Glutamatergic neuron (in vitro differentiated cells): ENCODE measurements around the gene PTGER2. TPM values are rescaled to one million over a fixed set of nuclear protein-coding genes. Genes with fewer than 3 reads are reported as not detected.

Experiments
- DNase-seq: peaks from one replicate; pipeline ENCODE4 v3.0.0; 2022
- H3K27ac Mint-ChIP-seq: one replicate; pipeline ENCODE4 v1.8.0; 2020; ENCODE audit warnings: mild to moderate bottlenecking, mixed read lengths, inconsistent platforms; ENCODE audit not compliant: unreplicated experiment
- H3K27me3 Mint-ChIP-seq: one replicate; pipeline ENCODE4 v1.8.0; 2020; ENCODE audit warnings: mild to moderate bottlenecking, moderate library complexity, mixed read lengths, inconsistent platforms; ENCODE audit not compliant: unreplicated experiment
- H3K36me3 Mint-ChIP-seq: one replicate; pipeline ENCODE4 v1.8.0; 2020; ENCODE audit warnings: mild to moderate bottlenecking, mixed read lengths, inconsistent platforms; ENCODE audit not compliant: unreplicated experiment
- H3K4me1 Mint-ChIP-seq: one replicate; pipeline ENCODE4 v1.8.0; 2020; ENCODE audit warnings: mild to moderate bottlenecking, low read depth, mixed read lengths, inconsistent platforms; ENCODE audit not compliant: unreplicated experiment
- H3K4me3 Mint-ChIP-seq: one replicate; pipeline ENCODE4 v1.8.0; 2020; ENCODE audit warnings: mild to moderate bottlenecking, mixed read lengths, inconsistent platforms; ENCODE audit not compliant: unreplicated experiment
- H3K9me3 Mint-ChIP-seq: one replicate; pipeline ENCODE4 v1.8.0; 2020; ENCODE audit warnings: mild to moderate bottlenecking, moderate library complexity, mixed read lengths, inconsistent platforms; ENCODE audit not compliant: unreplicated experiment
- CTCF ChIP-seq: fragments of 200-600 bp; sonication (generic); IDR thresholded peaks from one replicate; pipeline ENCODE4 v1.5.0; 2021; ENCODE audit not compliant: partially characterized antibody, unreplicated experiment
- total RNA-seq: library from RNA; stranded (reverse); fragmentation: NEBNext Ultra II Directional; extraction: Animal tissue kit (Norgen Biotek cat#: 25700); gene quantifications from one replicate; pipeline ENCODE4 v1.2.1, GENCODE V29; 2021; ENCODE audit not compliant: unreplicated experiment

PTGER2 gene
- total RNA-seq, 1 donor from 2014 or later = not detected

GRCh38 chr14:52283099-52283498 lies 31.0 kb upstream of the PTGER2 start:
- DNase-seq = no peak
- Mint-ChIP-seq H3K27ac (no peak overlapping the region), H3K4me1 (no peaks in the 10 kb centered on the region), H3K4me3 (no peak overlapping the region), H3K27me3 (no peaks in the 10 kb centered on the region), H3K36me3 (no peaks in the 10 kb centered on the region), H3K9me3 (no peaks in the 10 kb centered on the region)
- TF ChIP-seq CTCF = no peak

GRCh38 chr14:52286661-52287649 lies 27.2 kb upstream of the PTGER2 start:
- H3K4me1 Mint-ChIP-seq = no peaks in the 10 kb centered on the region
- no peaks in the 10 kb centered on the region for H3K27me3 Mint-ChIP-seq
- no peak for TF ChIP-seq CTCF
- H3K9me3 Mint-ChIP-seq = no peaks in the 10 kb centered on the region
- no peaks in the 10 kb centered on the region for H3K36me3 Mint-ChIP-seq
- H3K4me3 Mint-ChIP-seq = no peak overlapping the region
- H3K27ac Mint-ChIP-seq = no peak overlapping the region
- DNase-seq = no peak

DNA sequence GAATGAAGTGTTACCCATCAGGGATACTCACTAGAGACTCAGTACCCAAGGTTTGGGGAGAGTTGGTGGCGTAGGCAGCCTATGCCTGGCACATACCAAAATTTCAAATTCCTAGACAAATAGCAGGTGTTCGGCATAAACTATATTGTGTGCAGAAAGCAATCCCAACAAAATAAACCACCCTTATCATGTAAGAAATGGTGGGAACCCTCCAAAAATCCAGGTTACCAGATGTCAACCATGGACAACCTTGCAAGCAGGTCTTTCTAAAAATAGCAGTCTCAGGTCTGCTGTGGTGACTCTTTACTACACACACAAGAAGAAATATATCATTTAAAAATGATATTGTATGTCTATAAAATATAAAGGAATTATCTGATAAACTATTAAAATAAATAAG lies 17.7 kb upstream of the PTGER2 start:
- Mint-ChIP-seq H3K36me3 (no peaks in the 10 kb centered on the region), H3K4me1 (no peaks in the 10 kb centered on the region), H3K4me3 (no peak overlapping the region), H3K9me3 (no peaks in the 10 kb centered on the region), H3K27me3 (no peaks in the 10 kb centered on the region), H3K27ac (no peak overlapping the region)
- TF ChIP-seq CTCF = no peak
- DNase-seq = no peak

DNA sequence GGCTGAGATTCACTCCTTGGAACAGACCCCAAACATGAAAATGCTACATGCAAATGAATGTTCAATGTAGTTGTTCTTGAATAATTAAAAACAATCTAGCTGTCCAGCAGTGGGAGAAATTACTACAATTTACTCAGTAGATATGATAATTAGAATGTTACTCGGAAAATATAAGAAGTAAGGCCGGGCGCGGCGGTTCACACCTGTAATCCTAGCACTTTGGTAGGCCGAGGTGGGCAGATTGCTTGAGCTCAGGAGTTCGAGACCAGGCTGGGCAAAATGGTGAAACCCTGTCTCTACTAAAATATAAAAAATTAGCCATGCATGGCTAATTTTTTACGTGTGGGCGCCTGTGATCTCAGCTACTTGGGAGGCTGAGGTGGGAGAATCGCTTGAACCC lies 15.3 kb upstream of the PTGER2 start:
- H3K4me1 Mint-ChIP-seq = no peaks in the 10 kb centered on the region
- no peak overlapping the region for H3K4me3 Mint-ChIP-seq
- no peak overlapping the region for H3K27ac Mint-ChIP-seq
- H3K9me3 Mint-ChIP-seq = no peaks in the 10 kb centered on the region
- no peak for TF ChIP-seq CTCF
- no peaks in the 10 kb centered on the region for H3K27me3 Mint-ChIP-seq
- DNase-seq = no peak
- H3K36me3 Mint-ChIP-seq = no peaks in the 10 kb centered on the region

DNA sequence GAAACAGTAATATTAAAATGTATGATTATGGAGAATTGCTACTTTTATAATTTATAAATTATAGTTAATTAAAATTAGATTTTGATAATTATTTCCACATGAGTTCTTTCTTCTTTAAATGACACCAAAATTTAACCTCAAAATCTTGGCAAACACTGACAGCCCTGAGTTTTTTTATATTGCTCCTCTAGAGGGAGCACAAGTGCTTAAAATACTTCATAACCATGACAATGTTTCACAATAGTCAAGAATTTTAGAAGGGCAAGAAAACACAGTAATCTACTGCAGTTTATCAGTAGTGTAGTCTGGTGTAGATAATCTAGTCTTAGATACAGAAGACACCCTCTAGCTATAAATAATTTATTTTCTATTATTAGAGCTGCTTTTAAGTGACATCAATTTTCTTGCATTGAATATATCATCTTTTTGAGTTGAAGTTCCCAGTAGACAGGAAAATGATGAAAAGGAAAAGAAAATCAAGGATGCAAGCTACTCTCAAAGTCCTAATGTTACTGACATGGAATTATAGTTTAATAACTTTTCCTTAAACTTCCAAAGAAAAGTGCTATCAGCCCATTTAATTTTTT lies 14.3 kb upstream of the PTGER2 start:
- DNase-seq = no peak
- Mint-ChIP-seq H3K9me3 (no peaks in the 10 kb centered on the region), H3K27me3 (no peaks in the 10 kb centered on the region), H3K36me3 (no peaks in the 10 kb centered on the region), H3K27ac (no peak overlapping the region), H3K4me3 (no peak overlapping the region), H3K4me1 (no peaks in the 10 kb centered on the region)
- peak; percentile 72 for TF ChIP-seq CTCF
